CD14-positive monocyte (primary cell): ENCODE measurements around the gene CYB561A3. TPM values are rescaled to one million over a fixed set of nuclear protein-coding genes. Genes with fewer than 3 reads are reported as not detected.

Experiments used
- DNase-seq, 3 donors: peaks; one replicate each; pipeline ENCODE4 v3.0.0-alpha.2; 2011 to 2022
- H2AFZ ChIP-seq: 2 replicates; pipeline ENCODE4 v1.6.0; 2012; ENCODE audit warnings: mild to moderate bottlenecking, low read depth, low read length, inconsistent platforms; ENCODE audit not compliant: insufficient read depth, poor library complexity, severe bottlenecking
- H3K27ac ChIP-seq, 2 donors: 1 replicate in 1 of 2; 2 replicates in 1 of 2; pipeline ENCODE4 v1.5.1; 2012 to 2013; ENCODE audit warnings: low read length in 2 of 2, control low read depth in 1 of 2, inconsistent platforms in 1 of 2, low read depth in 1 of 2, mild to moderate bottlenecking in 1 of 2
- H3K27me3 ChIP-seq, 2 donors: one replicate each; pipeline versions ENCODE4 v1.6.0 to v1.6.1; 2011 to 2013; ENCODE audit warnings: low read length in 2 of 2; ENCODE audit not compliant: control insufficient read depth in 2 of 2, insufficient read depth in 2 of 2
- H3K36me3 ChIP-seq, 2 donors: replicated peaks in 1 of 2; 1 replicate in 1 of 2; 2 replicates in 1 of 2; pipeline versions ENCODE4 v1.5.1 to v1.6.1; 2012 to 2013; ENCODE audit warnings: low read length in 2 of 2, control low read depth in 1 of 2, inconsistent platforms in 1 of 2, mild to moderate bottlenecking in 1 of 2; ENCODE audit not compliant: insufficient read depth in 2 of 2, control insufficient read depth in 1 of 2
- H3K4me1 ChIP-seq, 2 donors: 1 replicate in 1 of 2; 2 replicates in 1 of 2; pipeline versions ENCODE4 v1.5.1 to v1.6.1; 2012 to 2013; ENCODE audit warnings: low read length in 2 of 2, control low read depth in 1 of 2, inconsistent platforms in 1 of 2, mild to moderate bottlenecking in 1 of 2, moderate library complexity in 1 of 2; ENCODE audit not compliant: insufficient read depth in 2 of 2, control insufficient read depth in 1 of 2
- H3K4me2 ChIP-seq: replicated peaks from 2 replicates; pipeline ENCODE3; 2012; ENCODE audit warnings: low read length, moderate library complexity, mild to moderate bottlenecking; ENCODE audit not compliant: poor library complexity, severe bottlenecking; ENCODE audit errors: extremely low read depth
- H3K4me3 ChIP-seq, 3 experiments: fragments of 200-600 bp in 1 of 3; sonication (generic) in 1 of 3; replicated peaks in 1 of 3; 1 replicate in 2 of 3; 2 replicates in 1 of 3; pipeline ENCODE4 v1.5.1; 2011 to 2013; ENCODE audit warnings: low read length in 3 of 3, mild to moderate bottlenecking in 3 of 3, control low read depth in 2 of 3, low read depth in 2 of 3, inconsistent platforms in 1 of 3, moderate library complexity in 1 of 3
- H3K79me2 ChIP-seq: 2 replicates; pipeline ENCODE4 v1.6.0; 2012; ENCODE audit warnings: mild to moderate bottlenecking, control low read depth, inconsistent platforms, low read length, moderate library complexity; ENCODE audit not compliant: insufficient read depth
- H3K9ac ChIP-seq: 2 replicates; pipeline ENCODE4 v1.6.0; 2017; ENCODE audit warnings: low read length, mild to moderate bottlenecking; ENCODE audit not compliant: insufficient read depth, poor library complexity, severe bottlenecking
- H3K9me3 ChIP-seq, 2 donors: replicated peaks in 1 of 2; 1 replicate in 1 of 2; 2 replicates in 1 of 2; pipeline versions ENCODE4 v1.5.1 to v1.6.1; 2012 to 2013; ENCODE audit warnings: low read length in 2 of 2, control low read depth in 1 of 2; ENCODE audit not compliant: control insufficient read depth in 1 of 2, insufficient read depth in 1 of 2
- H4K20me1 ChIP-seq: 2 replicates; pipeline ENCODE4 v1.6.0; 2012; ENCODE audit warnings: mild to moderate bottlenecking, low read length, control low read depth, moderate library complexity; ENCODE audit not compliant: insufficient read depth
- H3K27ac Mint-ChIP-seq, 7 donors: one replicate each; pipeline ENCODE4 v1.8.0; 2020; ENCODE audit warnings: mild to moderate bottlenecking in 7 of 7, mixed read lengths in 7 of 7, moderate library complexity in 6 of 7, inconsistent platforms in 2 of 7
- H3K27me3 Mint-ChIP-seq, 3 donors: one replicate each; pipeline ENCODE4 v1.8.0; 2021 to 2022; ENCODE audit warnings: low read depth in 3 of 3, mild to moderate bottlenecking in 3 of 3, mixed read lengths in 3 of 3, moderate library complexity in 3 of 3, inconsistent platforms in 1 of 3
- H3K36me3 Mint-ChIP-seq, 2 donors: one replicate each; pipeline ENCODE4 v1.8.0; 2020; ENCODE audit warnings: mixed read lengths in 2 of 2, inconsistent platforms in 1 of 2, mild to moderate bottlenecking in 1 of 2
- H3K4me1 Mint-ChIP-seq: one replicate; pipeline ENCODE4 v1.8.0; 2020; ENCODE audit warnings: mild to moderate bottlenecking, mixed read lengths
- H3K4me3 Mint-ChIP-seq, 2 donors: one replicate each; pipeline ENCODE4 v1.8.0; 2020; ENCODE audit warnings: mild to moderate bottlenecking in 2 of 2, mixed read lengths in 2 of 2, moderate library complexity in 1 of 2
- H3K9me3 Mint-ChIP-seq, 7 donors: one replicate each; pipeline ENCODE4 v1.8.0; 2020 to 2022; ENCODE audit warnings: mixed read lengths in 7 of 7, mild to moderate bottlenecking in 6 of 7, moderate library complexity in 6 of 7, inconsistent platforms in 2 of 7
- CTCF ChIP-seq: fragments of 200-600 bp; IDR thresholded peaks from one replicate; pipeline ENCODE4 v1.8.0; 2022; ENCODE audit warnings: antibody characterized with exemption, mild to moderate bottlenecking
- WGBS: methylation state at CpG from one replicate; pipeline ENCODE4 v1.1.5; 2013; ENCODE audit warnings: missing lambda C conversion rate; ENCODE audit not compliant: insufficient coverage; 5-methylcytosine and 5-hydroxymethylcytosine counted together
- intact Hi-C, 2 donors: fragments of 100-400 bp; cut with micrococcal nuclease; formaldehyde crosslinking; loops; one replicate each; pipeline versions ENCODE4 v1.15.0 to v1.15.1; 2023
- polyA plus RNA-seq, 3 donors: library from polyadenylated mRNA; depleted of rRNA in 1 of 3; unstranded in 2 of 3; stranded (reverse) in 1 of 3; fragments of 300-500 nt in 2 of 3; fragments of >200 nt in 1 of 3; fragmentation: Illumina TruSeq in 2 of 3; gene quantifications; 1 replicate in 2 of 3; 2 replicates in 1 of 3; pipeline ENCODE4 v1.2.3, GENCODE V29; 2012 to 2021

CYB561A3 gene
- polyA plus RNA-seq, 3 donors = 79.7 to 112 (median 112) TPM

DNA sequence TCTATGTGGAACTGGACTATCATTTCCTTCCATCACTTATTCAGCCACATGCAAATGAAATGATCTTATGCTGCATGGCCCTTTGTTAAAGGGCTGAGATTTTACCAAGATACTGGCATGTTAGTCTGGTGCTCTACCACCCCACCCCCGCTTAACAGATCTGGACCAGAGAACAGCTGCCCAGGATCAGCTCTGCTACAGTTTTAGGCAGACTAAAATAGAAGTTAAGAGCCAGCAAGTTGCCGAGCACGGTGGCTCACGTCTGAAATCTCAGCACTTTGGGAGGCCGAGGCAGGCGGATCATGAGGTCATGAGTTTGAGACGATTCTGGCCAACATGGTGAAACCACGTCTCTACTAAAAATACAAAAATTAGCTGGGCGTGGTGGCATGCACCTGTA, 33.3 kb downstream of the CYB561A3 start:
- no peak overlapping the region for H3K9ac ChIP-seq
- H3K4me1 ChIP-seq = peaks cover 15 to 21% of the 10 kb centered on the region in 2 donors
- no peak overlapping the region for H2AFZ ChIP-seq
- H3K27ac ChIP-seq = no peak overlapping the region
- no peak for TF ChIP-seq CTCF
- H3K27ac Mint-ChIP-seq = peak overlapping the region in 1 of 7 donors; percentile 53
- H4K20me1 ChIP-seq = peaks cover 45% of the 10 kb centered on the region
- no peaks in the 10 kb centered on the region for H3K27me3 ChIP-seq
- no peak overlapping the region for H3K4me3 ChIP-seq
- H3K4me3 Mint-ChIP-seq = no peak overlapping the region
- peaks cover 69% of the 10 kb centered on the region for H3K79me2 ChIP-seq
- 96% methylated on average over 9 of the region's 9 CpGs for WGBS
- no peaks in the 10 kb centered on the region for H3K27me3 Mint-ChIP-seq
- peaks cover 18% of the 10 kb centered on the region for H3K4me1 Mint-ChIP-seq
- no peaks in the 10 kb centered on the region for H3K9me3 ChIP-seq
- H3K4me2 ChIP-seq = no peak overlapping the region
- H3K36me3 Mint-ChIP-seq = peaks cover 64 to 73% of the 10 kb centered on the region in 2 donors
- H3K36me3 ChIP-seq = peaks cover 61 to 74% of the 10 kb centered on the region in 2 donors
- intact Hi-C loops = no loop called here
- no peaks in the 10 kb centered on the region for H3K9me3 Mint-ChIP-seq
- DNase-seq = no peak

- Histone ChIP-seq H3K4me1 (peaks cover 14 to 18% of the 10 kb centered on the region in 2 donors), H3K9me3 (no peaks in the 10 kb centered on the region), H2AFZ (no peak overlapping the region), H4K20me1 (peaks cover 45% of the 10 kb centered on the region), H3K36me3 (peaks cover 67 to 81% of the 10 kb centered on the region in 2 donors), H3K9ac (no peak overlapping the region), H3K27ac (no peak overlapping the region), H3K4me2 (no peak overlapping the region), H3K79me2 (peaks cover 66% of the 10 kb centered on the region), H3K27me3 (no peaks in the 10 kb centered on the region), H3K4me3 (no peak overlapping the region)
- Mint-ChIP-seq H3K4me3 (no peak overlapping the region), H3K27me3 (no peaks in the 10 kb centered on the region), H3K27ac (no peak overlapping the region), H3K4me1 (peaks cover 16% of the 10 kb centered on the region), H3K9me3 (no peaks in the 10 kb centered on the region), H3K36me3 (peaks cover 70 to 80% of the 10 kb centered on the region in 2 donors)
- intact Hi-C loops = no loop called here
- no peak for TF ChIP-seq CTCF
- no peak for DNase-seq
These were observed 34.0 kb downstream of the CYB561A3 start for GRCh38 chr11:61327669-61328071.
